HEK293T (cell line): Measurements from ENCODE around the gene PPP2R5D.

Experiments
- ARNT ChIP-seq: fragments of 450-650 bp; IDR thresholded peaks from 2 replicates; pipeline ENCODE4 v1.6.1; 2017; ENCODE audit warnings: mild to moderate bottlenecking
- BHLHE40 ChIP-seq: fragments of 450-650 bp; IDR thresholded peaks from 2 replicates; pipeline ENCODE4 v1.6.1; 2016; ENCODE audit warnings: mild to moderate bottlenecking, moderate library complexity, borderline replicate concordance
- ELF4 ChIP-seq: fragments of 450-650 bp; IDR thresholded peaks from 2 replicates; pipeline ENCODE4 v1.6.1; 2017; ENCODE audit warnings: antibody characterized with exemption
- FOXA1 ChIP-seq: fragments of 450-650 bp; IDR thresholded peaks from 2 replicates; pipeline ENCODE4 v1.6.1; 2016; ENCODE audit warnings: mild to moderate bottlenecking
- PKNOX1 ChIP-seq: fragments of 450-650 bp; IDR thresholded peaks from 2 replicates; pipeline ENCODE4 v1.6.1; 2016

DNA sequence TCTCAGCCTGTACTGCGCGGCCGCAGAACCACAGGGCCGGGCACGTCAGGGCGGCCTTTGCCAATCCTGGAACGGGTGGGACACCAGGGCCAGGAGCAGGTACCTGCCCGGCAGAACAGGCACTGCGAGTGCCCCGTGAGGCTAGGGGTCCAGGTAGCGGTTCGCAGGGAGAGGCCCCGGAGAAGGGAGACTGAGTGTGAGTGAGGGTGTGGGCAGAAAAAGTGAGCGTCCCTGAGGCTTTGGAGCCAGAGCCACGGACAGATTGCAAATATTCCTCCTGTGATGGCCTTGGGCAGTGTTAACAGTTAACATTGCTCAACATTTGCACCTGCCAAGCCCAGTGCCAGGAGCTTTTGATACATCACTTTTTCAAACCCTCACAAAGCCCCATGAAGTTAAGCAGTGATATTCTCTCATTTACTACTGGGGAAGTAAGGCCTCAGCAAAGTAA is 23.3 kb upstream of the PPP2R5D start:
- TF ChIP-seq FOXA1: no peak
- TF ChIP-seq PKNOX1: no peak
- no peak for TF ChIP-seq BHLHE40
- no peak for TF ChIP-seq ARNT
- TF ChIP-seq ELF4: no peak
